HEK293T (cell line): ENCODE results near the gene PAX2.

ENCODE experiments used
- BHLHE40 ChIP-seq: fragments of 450-650 bp; IDR thresholded peaks from 2 replicates; pipeline ENCODE4 v1.6.1; 2016; ENCODE audit warnings: mild to moderate bottlenecking, moderate library complexity, borderline replicate concordance
- CTBP1 ChIP-seq: fragments of 450-650 bp; IDR thresholded peaks from 2 replicates; pipeline ENCODE4 v1.6.1; 2016; ENCODE audit warnings: borderline replicate concordance
- ELF4 ChIP-seq: fragments of 450-650 bp; IDR thresholded peaks from 2 replicates; pipeline ENCODE4 v1.6.1; 2017; ENCODE audit warnings: antibody characterized with exemption
- FOXK2 ChIP-seq: fragments of 450-650 bp; IDR thresholded peaks from 2 replicates; pipeline ENCODE4 v1.6.1; 2016; ENCODE audit warnings: mild to moderate bottlenecking
- FOXM1 ChIP-seq: fragments of 450-650 bp; IDR thresholded peaks from 2 replicates; pipeline ENCODE4 v1.6.1; 2017; ENCODE audit warnings: mild to moderate bottlenecking, borderline replicate concordance
- HDGF ChIP-seq: fragments of 450-650 bp; IDR thresholded peaks from 2 replicates; pipeline ENCODE4 v1.6.1; 2017; ENCODE audit warnings: antibody characterized with exemption, borderline replicate concordance
- L3MBTL2 ChIP-seq: fragments of 450-650 bp; conservative IDR thresholded peaks from 2 replicates; pipeline ENCODE4 v1.6.1; 2016; ENCODE audit warnings: mild to moderate bottlenecking
- LEF1 ChIP-seq: fragments of 450-650 bp; IDR thresholded peaks from 2 replicates; pipeline ENCODE4 v1.6.1; 2017; ENCODE audit warnings: mild to moderate bottlenecking, borderline replicate concordance
- NFRKB ChIP-seq: fragments of 450-650 bp; IDR thresholded peaks from 2 replicates; pipeline ENCODE4 v1.6.1; 2016; ENCODE audit warnings: mild to moderate bottlenecking, moderate library complexity
- PKNOX1 ChIP-seq: fragments of 450-650 bp; IDR thresholded peaks from 2 replicates; pipeline ENCODE4 v1.6.1; 2016
- SP1 ChIP-seq: fragments of 450-650 bp; IDR thresholded peaks from 2 replicates; pipeline ENCODE4 v1.6.1; 2017
- TARDBP ChIP-seq: fragments of 450-650 bp; IDR thresholded peaks from 2 replicates; pipeline ENCODE4 v1.6.1; 2016

GRCh38 chr10:100835810-100836209 lies 90.4 kb downstream of the PAX2 start:
- TF ChIP-seq HDGF: no peak
- TF ChIP-seq PKNOX1: no peak
- no peak for TF ChIP-seq NFRKB
- TF ChIP-seq SP1: no peak
- TF ChIP-seq L3MBTL2: no peak
- no peak for TF ChIP-seq TARDBP
- no peak for TF ChIP-seq FOXM1
- TF ChIP-seq CTBP1: no peak
- TF ChIP-seq BHLHE40: no peak
- TF ChIP-seq FOXK2: no peak
- TF ChIP-seq ELF4: no peak
- no peak for TF ChIP-seq LEF1
